ENCODE data around the gene SLC27A5. TPM values are rescaled to one million over a fixed set of nuclear protein-coding genes. Genes with fewer than 3 reads are reported as not detected.

The SLC27A5 gene
- total and polyA plus RNA-seq, 9 of the 15 experiments (the other 6 are each of a cell fraction or from before 2014, with no cell fraction given), result 42.2 to 318 (median 64.7) TPM

DNA sequence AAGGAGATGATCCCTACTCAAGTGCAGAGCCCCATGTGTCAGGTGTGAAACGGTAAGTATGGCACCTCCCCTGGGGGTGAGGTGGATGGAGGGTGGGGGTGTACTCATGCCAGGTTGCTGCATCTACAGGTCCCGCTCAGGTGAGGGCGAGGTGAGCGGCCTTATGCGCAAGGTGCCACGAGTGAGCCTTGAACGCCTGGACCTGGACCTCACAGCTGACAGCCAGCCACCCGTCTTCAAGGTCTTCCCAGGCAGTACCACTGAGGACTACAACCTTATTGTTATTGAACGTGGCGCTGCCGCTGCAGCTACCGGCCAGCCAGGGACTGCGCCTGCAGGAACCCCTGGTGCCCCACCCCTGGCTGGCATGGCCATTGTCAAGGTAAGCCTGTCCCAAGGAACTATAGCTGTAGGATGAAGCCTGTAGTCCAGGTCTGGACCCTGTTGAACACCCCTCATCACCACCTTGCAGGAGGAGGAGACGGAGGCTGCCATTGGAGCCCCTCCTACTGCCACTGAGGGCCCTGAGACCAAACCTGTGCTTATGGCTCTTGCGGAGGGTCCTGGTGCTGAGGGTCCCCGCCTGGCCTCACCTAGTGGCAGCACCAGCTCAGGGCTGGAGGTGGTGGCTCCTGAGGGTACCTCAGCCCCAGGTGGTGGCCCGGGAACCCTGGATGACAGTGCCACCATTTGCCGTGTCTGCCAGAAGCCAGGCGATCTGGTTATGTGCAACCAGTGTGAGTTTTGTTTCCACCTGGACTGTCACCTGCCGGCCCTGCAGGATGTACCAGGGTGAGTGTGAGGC lies 37.3 kb upstream of the SLC27A5 start:
- in situ Hi-C loops (cut with MboI) (no loop called here), intact Hi-C loops (cut with micrococcal nuclease) (no loop called here)
- DNase-seq (ENCODE audit: extremely low read depth in 1 of 4, low spot score in 3 of 4) (no peak), ATAC-seq (no peak), FAIRE-seq (no peak)
- ChIA-PET POLR2A (interaction anchor here (0.7 to 0.8 kb wide), 2 partner anchors 27 to 31 kb away, joined by 3 to 4 read pairs; no protein-coding TSS in a partner anchor), CTCF (ENCODE audit: low intra/inter-chr PET ratio) (no interaction called here)
- 98% methylated on average over 16 of the region's 20 CpGs for WGBS (ENCODE audit: insufficient coverage, low coverage, missing lambda C conversion rate)
- Histone ChIP-seq H3K9ac (ENCODE audit: insufficient read depth in 1 of 2, low read depth in 2 of 2, low read length in 2 of 2) (peak overlapping the region in 1 of 2 experiments; percentile 62; a peak in 2 of 4 replicates), H3K27me3 (ENCODE audit: control insufficient read depth in 2 of 2, insufficient read depth in 2 of 2, low read length in 2 of 2) (no peaks in the 10 kb centered on the region), H3K4me3 (no peak overlapping the region), H3K27ac (ENCODE audit: extremely low read depth, low read depth, low read length) (no peak overlapping the region), H3K9me3 (replicated peaks; ENCODE audit: control insufficient read depth, insufficient read depth, low read depth, low read length) (no peaks in the 10 kb centered on the region), H3K36me3 (ENCODE audit: control insufficient read depth, insufficient read depth, low read length) (peaks cover 89% of the 10 kb centered on the region), H4K20me1 (replicated peaks; ENCODE audit: control insufficient read depth, insufficient read depth, low read length) (peaks cover 44% of the 10 kb centered on the region), H3K9me1 (ENCODE audit: control insufficient read depth, insufficient read depth, low read length) (peaks cover 8% of the 10 kb centered on the region), H3K4me2 (ENCODE audit: insufficient read depth, low read length) (no peak overlapping the region), H3K79me2 (ENCODE audit: control insufficient read depth, insufficient read depth, low read length) (peaks cover 55% of the 10 kb centered on the region), H2AFZ (ENCODE audit: low read depth, low read length) (no peak overlapping the region), H3K4me1 (replicated peaks in 1 of 2; ENCODE audit: control insufficient read depth in 2 of 2, insufficient read depth in 2 of 2, low read length in 2 of 2) (peaks cover 19 to 39% of the 10 kb centered on the region in 2 experiments)
- no TSS peak for BruUV-seq (replicated peaks)
- TF ChIP-seq ZNF143 (CRISPR knock-in tag; IDR thresholded peaks at IDR 0.05) (no peak), PHF21A (IDR thresholded peaks at IDR 0.05; ENCODE audit: borderline replicate concordance, low read depth) (no peak), PTRF (tag; IDR thresholded peaks at IDR 0.05) (no peak), RBFOX2 (IDR thresholded peaks at IDR 0.05; ENCODE audit: low read depth, low read length) (peak; percentile 61), YY1 (IDR thresholded peaks at IDR 0.05; ENCODE audit: borderline replicate concordance in 1 of 3, control insufficient read depth in 1 of 3, extremely low read depth in 1 of 3, insufficient read depth in 3 of 3, insufficient read length in 1 of 3, insufficient replicate concordance in 2 of 3, low read depth in 1 of 3, low read length in 2 of 3) (peak in 1 of 3 experiments; percentile 40), ZNF124 (CRISPR knock-in tag; IDR thresholded peaks at IDR 0.05) (no peak), ZSCAN29 (IDR thresholded peaks at IDR 0.05) (no peak), KDM5B (IDR thresholded peaks at IDR 0.05; ENCODE audit: insufficient replicate concordance, low read depth, low read length) (no peak), SMARCA4 (IDR thresholded peaks at IDR 0.05) (no peak), POLR2G (IDR thresholded peaks at IDR 0.05; ENCODE audit: low read depth, low read length) (peak; percentile 62), NFATC3 (IDR thresholded peaks at IDR 0.05) (no peak)
- TF ChIP-seq, protein P1, sequence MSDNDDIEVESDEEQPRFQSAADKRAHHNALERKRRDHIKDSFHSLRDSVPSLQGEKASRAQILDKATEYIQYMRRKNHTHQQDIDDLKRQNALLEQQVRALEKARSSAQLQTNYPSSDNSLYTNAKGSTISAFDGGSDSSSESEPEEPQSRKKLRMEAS (CRISPR knock-in tag; IDR thresholded peaks at IDR 0.05), result 0 out of 2 replicates have a peak, but pooled peaks have one; percentile 2
- TF ChIP-seq, protein P2, sequence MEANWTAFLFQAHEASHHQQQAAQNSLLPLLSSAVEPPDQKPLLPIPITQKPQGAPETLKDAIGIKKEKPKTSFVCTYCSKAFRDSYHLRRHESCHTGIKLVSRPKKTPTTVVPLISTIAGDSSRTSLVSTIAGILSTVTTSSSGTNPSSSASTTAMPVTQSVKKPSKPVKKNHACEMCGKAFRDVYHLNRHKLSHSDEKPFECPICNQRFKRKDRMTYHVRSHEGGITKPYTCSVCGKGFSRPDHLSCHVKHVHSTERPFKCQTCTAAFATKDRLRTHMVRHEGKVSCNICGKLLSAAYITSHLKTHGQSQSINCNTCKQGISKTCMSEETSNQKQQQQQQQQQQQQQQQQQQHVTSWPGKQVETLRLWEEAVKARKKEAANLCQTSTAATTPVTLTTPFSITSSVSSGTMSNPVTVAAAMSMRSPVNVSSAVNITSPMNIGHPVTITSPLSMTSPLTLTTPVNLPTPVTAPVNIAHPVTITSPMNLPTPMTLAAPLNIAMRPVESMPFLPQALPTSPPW (CRISPR knock-in tag; IDR thresholded peaks at IDR 0.05), result no peak
- TF ChIP-seq, protein P3, sequence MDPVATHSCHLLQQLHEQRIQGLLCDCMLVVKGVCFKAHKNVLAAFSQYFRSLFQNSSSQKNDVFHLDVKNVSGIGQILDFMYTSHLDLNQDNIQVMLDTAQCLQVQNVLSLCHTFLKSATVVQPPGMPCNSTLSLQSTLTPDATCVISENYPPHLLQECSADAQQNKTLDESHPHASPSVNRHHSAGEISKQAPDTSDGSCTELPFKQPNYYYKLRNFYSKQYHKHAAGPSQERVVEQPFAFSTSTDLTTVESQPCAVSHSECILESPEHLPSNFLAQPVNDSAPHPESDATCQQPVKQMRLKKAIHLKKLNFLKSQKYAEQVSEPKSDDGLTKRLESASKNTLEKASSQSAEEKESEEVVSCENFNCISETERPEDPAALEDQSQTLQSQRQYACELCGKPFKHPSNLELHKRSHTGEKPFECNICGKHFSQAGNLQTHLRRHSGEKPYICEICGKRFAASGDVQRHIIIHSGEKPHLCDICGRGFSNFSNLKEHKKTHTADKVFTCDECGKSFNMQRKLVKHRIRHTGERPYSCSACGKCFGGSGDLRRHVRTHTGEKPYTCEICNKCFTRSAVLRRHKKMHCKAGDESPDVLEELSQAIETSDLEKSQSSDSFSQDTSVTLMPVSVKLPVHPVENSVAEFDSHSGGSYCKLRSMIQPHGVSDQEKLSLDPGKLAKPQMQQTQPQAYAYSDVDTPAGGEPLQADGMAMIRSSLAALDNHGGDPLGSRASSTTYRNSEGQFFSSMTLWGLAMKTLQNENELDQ (CRISPR knock-in tag; IDR thresholded peaks at IDR 0.05; ENCODE audit: borderline replicate concordance), result no peak
- TF ChIP-seq, protein P4, sequence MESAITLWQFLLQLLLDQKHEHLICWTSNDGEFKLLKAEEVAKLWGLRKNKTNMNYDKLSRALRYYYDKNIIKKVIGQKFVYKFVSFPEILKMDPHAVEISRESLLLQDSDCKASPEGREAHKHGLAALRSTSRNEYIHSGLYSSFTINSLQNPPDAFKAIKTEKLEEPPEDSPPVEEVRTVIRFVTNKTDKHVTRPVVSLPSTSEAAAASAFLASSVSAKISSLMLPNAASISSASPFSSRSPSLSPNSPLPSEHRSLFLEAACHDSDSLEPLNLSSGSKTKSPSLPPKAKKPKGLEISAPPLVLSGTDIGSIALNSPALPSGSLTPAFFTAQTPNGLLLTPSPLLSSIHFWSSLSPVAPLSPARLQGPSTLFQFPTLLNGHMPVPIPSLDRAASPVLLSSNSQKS (CRISPR knock-in tag; IDR thresholded peaks at IDR 0.05), result no peak

Data from K562 (cell line).